ENCODE data around the gene ANO3.

The ANO3 gene

GRCh38 chr11:26365284-26365683 lies 33.4 kb downstream of the ANO3 start:
- DNase-seq, result no peak

GRCh38 chr11:26377619-26378018 lies 45.7 kb downstream of the ANO3 start:
- no peak for DNase-seq

- no peak for DNase-seq
Measured at GRCh38 chr11:26399336-26399735, 67.4 kb downstream of the ANO3 start.

GRCh38 chr11:26410706-26411366 lies 78.9 kb downstream of the ANO3 start:
- no peak for DNase-seq

GRCh38 chr11:26412955-26413354 lies 81.0 kb downstream of the ANO3 start:
- DNase-seq, result no peak

- no peak for DNase-seq
Measured at GRCh38 chr11:26418386-26418912, 86.5 kb downstream of the ANO3 start.

GRCh38 chr11:26420331-26420730 lies 88.4 kb downstream of the ANO3 start:
- DNase-seq, result no peak

- DNase-seq, result no peak
Measured at GRCh38 chr11:26424255-26424654, 92.3 kb downstream of the ANO3 start.

GRCh38 chr11:26439854-26440253 lies 107.9 kb downstream of the ANO3 start:
- no peak for DNase-seq

- DNase-seq, result no peak
Measured at GRCh38 chr11:26442131-26442530, 110.2 kb downstream of the ANO3 start.

- DNase-seq, result no peak
Measured at GRCh38 chr11:26443617-26444016, 111.7 kb downstream of the ANO3 start.

- no peak for DNase-seq
Measured at GRCh38 chr11:26457636-26458035, 125.7 kb downstream of the ANO3 start.

GRCh38 chr11:26465274-26465673 lies 133.3 kb downstream of the ANO3 start:
- no peak for DNase-seq

GRCh38 chr11:26467506-26467905 lies 135.6 kb downstream of the ANO3 start:
- DNase-seq, result no peak

- no peak for DNase-seq
Measured at GRCh38 chr11:26470992-26471391, 139.1 kb downstream of the ANO3 start.

GRCh38 chr11:26473216-26474194 lies 141.6 kb downstream of the ANO3 start:
- no peak for DNase-seq

- no peak for DNase-seq
Measured at GRCh38 chr11:26474401-26474800, 142.5 kb downstream of the ANO3 start.

- no peak for DNase-seq
Measured at GRCh38 chr11:26477396-26477795, 145.5 kb downstream of the ANO3 start.

- DNase-seq, result no peak
Measured at GRCh38 chr11:26478710-26479109, 146.8 kb downstream of the ANO3 start.

GRCh38 chr11:26480041-26480440 lies 148.1 kb downstream of the ANO3 start:
- no peak for DNase-seq

GRCh38 chr11:26483108-26483507 lies 151.2 kb downstream of the ANO3 start:
- DNase-seq, result no peak

- no peak for DNase-seq
Measured at GRCh38 chr11:26490546-26490945, 158.6 kb downstream of the ANO3 start.

GRCh38 chr11:26493616-26494015 lies 161.7 kb downstream of the ANO3 start:
- DNase-seq, result no peak

- no peak for DNase-seq
Measured at GRCh38 chr11:26507229-26507628, 175.3 kb downstream of the ANO3 start.
